Eye (tissue), 1 donor: Measurements from ENCODE around the gene ARGLU1.
A peak's percentile ranks its signal among the peaks of the same experiment; 100 is the strongest.

Source experiments
- DNase-seq: peaks from one replicate; pipeline ENCODE4 v3.0.0-alpha.2; 2015

ARGLU1 gene

DNA sequence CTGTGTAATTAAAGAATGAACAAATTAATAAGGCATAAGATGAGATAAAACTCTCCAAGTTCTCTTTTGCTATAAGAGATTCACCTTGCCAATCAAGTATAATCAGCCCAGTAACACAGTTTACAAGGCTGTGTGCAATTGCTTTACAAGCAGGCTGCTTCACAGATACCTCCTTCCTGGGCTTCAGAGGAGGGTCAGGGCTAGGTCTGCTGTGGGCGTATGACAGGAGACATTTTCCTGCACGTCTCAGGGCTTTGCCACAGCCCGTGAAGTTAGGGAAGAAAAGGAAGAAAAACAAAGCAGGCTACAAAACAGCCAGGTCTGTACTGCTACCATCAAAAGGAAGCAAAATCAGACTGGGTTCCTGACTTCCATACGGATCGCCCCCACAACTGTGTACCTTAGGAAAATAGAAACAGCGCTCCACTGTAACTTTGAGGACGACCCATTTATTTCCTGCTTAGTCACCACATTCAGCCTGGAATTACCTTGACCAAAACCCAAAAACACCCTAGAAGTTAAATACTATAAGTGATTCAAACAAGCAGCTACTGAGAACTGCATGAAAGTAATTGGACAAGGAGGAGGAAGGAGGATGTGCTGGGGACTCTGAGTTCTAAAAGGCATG is 44.9 kb downstream of the ARGLU1 start:
- DNase-seq = no peak

DNA sequence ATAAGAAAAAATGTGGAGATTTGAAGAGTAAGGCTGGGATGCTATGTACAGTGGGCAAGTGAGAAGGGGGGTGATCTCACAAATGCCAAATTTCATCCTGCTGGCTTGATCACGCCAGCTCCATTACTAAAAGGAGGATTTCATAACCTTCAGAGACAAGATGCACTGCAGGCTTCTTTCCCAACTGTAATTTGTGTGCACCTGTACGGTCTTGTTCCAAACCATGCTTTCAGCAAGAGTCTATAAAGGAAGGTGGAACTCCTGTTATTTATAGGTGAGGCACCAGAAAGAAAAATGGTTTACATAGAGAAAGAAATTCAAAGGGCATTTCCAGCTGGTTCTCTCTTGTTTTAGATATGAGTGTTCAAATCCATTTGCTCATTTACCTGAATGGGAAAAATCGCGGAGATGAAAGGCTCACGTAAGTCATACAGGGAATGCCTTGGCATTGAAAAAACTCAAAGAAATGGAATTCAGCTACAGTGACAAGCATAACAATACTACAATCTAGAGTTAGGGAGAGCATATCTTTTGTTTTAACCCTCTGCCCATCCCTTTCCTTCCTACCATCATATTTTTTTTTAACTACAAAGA is 45.7 kb downstream of the ARGLU1 start:
- DNase-seq = no peak

DNA sequence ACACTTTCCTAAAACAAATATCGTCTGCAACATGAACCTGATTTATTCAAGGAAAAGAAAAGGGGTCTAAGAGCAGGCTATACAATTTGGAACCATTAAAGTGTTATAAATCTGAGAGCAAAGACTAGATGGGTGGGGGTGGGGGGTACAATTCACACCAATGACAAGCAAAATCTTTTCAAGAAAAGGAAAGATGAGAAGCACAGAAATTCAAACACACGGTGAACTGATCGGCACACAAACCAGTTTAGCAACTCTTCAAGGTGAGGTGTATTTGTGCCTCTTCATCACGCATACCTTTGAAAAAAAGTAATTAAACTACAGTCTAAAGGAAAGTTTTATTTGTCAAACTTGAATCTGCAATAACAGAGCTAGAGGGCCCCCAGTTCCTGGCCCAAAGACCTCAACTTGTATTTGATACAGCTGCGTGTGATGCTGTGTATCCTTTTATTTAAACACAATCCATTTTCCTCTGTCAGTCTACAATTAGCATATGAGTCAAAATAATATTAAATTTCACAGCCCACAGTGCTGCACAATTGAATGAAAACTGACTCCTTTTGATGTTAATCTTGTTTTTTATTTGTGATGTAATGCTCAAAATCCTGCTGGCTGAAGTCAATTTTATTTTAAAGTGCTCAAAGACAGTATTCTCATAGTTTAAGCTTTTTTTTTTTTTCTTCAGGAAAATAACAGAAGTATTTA is 46.7 kb downstream of the ARGLU1 start:
- no peak for DNase-seq

DNA sequence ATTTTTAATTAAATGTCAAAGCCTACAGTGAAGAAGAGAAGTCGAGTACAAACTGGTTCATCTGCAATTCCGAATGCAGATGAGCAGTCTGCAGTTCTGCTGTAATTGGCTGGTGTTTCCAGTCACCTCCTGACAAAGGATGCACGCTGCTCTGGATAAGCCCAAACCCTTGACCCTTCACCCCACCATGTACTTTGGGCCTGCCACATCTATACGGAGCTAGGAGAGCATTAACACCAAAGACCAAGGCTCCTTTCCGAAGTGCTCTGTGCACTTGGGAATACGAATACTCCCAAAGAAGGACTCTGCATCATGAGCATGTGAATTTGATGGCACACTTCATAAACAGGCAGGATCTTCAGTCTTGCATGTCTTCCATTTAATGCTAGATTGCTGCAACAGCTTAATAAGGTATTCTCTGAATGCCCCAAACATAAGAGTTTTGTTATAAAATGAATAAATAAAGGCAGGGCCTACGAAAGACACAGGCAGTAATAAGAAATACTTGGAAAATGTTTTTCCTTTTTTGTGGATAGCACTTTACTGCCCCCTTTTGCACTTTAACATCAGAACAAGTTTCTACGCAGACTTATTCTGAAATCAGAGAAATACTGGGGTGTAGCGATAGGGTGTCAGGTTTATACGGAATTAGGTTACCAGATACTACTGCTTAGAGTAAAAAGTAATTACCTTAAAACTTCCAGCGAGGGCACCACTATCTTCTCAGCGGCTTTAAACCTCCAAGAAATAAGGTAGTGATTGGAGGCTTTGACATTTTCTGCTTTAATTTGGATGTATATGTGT is 47.5 kb downstream of the ARGLU1 start:
- DNase-seq = peak; percentile 71

DNA sequence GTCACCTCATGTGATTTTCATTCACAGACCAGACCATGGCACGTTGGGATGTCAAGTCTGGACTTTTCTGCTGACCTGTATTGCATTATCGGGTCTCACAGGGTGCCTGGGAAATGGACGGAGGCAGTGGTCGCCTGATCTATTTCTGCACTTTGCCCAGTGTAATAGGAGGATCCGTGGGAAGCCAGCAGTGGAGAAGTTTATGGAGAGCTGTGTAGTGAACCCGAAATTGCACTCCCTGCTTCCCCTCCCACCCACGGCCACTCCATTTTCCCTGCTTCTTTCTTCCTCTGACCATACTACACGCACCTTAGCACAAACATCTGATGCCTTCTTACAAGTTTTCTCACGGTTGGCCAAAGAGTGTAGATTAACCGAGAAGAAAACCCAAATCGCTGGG is 49.4 kb downstream of the ARGLU1 start:
- no peak for DNase-seq

DNA sequence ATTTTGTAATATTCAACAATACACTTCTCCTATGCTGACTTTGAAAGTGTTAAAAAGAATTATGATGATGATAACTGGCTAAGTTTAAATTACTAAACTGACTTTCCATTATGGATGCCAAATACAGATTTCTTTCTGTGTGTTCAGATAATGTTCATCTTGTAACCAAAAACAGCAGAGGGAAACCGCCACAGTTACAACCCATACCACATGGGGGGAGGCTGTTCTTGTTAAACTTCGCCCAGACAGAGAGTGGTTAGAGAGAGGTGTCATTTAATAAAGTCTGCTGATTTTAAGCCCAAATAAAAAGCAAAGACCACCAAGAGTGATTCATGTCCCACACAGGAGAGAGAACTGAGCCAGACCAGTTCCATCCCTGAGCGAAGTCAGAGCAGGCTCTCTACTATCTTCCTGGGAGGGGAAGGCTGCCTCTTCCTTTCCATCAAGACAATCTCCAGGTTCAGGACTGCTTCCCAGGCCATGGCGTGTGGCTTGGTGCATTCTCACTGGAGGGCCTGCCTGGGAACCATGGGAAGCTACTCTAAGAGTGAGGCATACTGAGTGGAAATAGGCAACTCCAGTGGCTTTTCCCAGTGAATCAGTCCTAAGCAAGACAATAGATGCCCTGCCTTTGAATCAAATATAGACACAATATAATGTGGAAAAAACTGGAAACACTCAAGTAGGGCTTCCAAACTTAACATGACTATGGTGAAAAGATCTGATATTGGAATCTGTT is 50.7 kb downstream of the ARGLU1 start:
- DNase-seq = no peak

DNA sequence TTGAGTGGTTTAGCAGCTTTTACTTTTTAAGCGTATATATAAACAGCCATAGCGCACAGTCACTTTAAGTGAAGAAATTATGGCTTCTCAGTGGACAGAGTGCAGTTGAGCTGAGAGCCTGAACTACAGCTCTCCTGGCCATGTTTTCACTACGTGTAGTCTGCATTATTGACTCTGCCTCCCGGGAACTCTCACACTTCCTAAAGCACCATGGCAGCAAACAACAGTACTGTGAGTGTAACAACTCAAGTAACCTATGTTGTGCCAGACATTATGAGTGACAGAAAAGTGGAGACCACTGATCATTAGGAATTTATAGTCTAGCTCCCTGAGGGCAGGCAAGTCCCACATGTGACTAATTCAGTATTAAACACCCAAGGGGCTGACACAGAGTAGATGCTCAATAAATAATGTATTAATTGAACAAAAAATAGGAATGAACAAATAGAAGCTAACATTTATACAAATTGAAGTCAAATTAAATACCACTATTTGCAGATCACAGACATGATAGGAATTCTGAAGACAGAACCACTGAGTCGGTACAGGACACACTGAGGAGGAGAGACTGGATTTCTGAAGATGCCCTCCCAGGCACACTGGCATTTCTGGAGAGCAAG is 52.2 kb downstream of the ARGLU1 start:
- DNase-seq = no peak

DNA sequence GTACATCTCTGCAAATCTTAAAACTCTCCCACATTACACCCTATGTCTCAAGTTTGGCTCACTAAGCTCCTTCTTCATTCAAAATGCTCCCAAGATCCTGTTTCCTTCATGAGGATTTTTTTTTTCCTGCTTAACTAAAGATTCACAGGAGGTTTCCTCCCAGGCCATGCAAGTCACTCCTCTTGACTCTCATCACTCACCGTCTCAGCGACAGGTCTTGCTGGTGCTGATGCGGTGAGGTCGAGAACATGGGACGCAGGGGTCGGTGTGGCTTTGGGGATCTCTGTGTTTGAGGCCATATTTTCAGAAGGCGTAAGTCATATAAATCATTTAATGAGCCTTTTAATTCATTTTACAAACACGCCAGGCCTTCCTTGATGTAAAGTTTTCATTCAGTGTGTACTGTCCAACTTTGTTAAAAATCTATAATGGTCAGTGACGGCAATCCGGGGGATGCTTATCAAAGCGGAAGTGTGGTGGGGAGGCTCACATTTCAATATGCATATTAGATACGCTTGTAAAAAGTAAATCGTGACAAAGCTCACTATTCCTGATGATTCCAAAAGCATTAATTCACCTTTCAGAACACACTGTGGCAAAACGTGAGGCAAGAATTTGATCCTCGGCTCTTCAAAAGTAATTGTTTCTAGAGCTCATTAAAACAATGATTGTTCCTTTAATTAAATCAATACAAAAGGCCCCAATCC is 52.9 kb downstream of the ARGLU1 start:
- no peak for DNase-seq

DNA sequence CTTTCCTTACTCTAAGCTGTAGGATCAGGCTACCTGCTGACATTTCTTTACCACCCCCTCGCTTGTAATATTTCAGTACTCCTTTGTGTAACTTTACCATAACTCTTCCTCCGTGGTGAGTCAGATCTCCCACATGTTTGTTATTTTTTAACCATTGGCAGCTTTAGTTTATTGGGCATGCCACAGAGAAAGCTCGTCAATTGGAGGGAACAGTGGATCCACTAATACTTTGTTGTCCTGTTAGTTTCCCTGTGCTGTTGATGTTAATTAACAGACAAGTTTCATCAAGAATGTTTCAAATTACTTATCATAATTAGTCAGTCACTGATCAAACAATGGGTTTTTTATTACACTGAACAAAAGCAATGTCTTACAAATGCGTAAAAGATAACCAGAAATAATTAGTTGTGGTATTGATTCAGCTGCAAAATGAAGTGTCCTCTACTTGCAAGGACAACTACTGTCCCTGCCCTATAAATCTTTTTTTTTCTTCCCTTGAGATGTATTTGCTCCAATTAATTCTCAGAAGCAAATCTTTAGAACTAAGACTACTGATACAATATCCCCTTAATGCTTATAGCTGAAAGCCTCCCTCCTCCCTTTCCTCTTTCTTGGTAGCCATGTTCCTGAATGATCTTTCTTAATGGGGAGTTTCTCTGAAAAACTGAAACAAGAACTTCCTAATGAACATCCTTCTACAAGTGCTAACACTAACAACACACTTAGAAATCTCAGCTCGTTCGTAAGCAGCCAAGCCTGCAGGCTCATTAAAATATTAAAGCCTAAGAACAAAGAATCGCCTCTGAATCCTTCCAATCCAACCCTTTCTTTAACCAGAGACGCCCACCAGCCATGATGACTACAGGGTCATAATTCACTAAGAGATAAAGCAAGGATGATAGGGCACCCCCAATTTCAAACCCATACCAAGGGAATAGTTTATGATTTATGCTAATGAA is 54.6 kb downstream of the ARGLU1 start:
- DNase-seq = no peak

DNA sequence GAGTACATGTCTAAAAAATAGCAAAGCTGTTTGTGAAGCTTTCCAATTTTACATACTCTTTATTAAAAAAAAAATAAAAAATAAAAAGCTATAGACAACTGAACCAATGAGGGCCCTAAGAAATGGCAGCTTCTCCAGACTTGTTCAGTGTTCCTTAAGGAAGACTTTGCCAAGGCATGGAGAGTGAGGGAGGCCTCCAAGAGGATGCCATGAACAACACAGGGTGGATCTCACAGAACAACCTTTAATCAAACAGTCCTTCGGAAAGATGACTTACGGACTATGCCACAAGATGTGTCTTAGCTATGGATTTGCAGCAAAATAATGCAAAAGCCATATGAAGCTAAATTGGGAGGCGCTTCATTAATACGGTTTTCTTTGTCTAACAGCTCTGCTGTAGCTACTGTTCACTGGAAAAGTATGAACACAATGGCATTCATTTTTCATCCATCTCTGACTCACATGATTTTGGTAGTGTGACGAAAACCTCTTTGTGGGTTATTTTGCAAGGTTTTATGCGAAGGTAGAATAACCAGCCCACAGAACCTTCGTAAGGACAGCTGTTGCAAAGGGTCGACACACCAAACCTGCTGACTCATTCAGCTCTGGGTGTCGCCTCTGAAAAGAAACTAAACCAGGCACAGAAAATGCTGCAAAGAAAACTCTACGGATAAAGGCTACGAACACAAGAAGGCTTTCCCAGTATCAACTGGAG is 60.2 kb downstream of the ARGLU1 start:
- no peak for DNase-seq

DNA sequence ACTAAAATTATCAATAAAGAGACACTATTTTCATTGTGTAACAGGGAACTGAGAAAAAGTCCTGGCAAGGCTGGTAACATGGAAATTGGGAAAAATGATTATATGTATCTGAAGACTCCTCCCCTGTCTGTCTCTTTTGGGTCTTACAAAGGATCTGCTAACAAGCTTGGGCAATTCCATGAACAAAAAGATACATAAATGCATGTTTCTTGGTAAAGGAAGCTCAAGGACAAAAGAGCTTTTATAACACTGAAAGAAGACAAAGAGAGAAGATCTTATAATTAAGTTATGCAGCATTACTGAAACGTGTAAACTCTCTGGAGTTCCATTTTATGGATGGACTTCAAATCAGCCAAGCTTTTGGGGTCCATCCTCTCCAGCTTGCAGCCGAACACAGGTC is 61.7 kb downstream of the ARGLU1 start:
- no peak for DNase-seq

DNA sequence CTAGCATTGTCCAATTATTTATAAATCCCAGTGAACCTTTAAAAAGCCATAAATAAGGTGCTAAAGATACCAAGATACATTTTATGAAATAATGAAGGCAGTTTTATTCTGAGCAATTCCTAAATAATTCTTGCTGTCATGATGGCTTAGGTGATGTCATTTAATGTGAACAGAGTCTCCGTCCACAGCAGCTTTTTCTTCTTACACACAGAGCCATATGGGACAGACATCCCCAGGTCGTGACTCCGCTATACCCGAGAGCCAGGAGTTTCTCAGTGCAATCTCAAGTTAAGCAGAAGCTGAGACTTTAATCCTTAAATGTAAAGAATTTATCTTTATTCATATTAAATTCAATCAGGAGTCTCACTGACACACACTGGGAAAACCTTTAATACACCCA is 62.2 kb downstream of the ARGLU1 start:
- DNase-seq = no peak

DNA sequence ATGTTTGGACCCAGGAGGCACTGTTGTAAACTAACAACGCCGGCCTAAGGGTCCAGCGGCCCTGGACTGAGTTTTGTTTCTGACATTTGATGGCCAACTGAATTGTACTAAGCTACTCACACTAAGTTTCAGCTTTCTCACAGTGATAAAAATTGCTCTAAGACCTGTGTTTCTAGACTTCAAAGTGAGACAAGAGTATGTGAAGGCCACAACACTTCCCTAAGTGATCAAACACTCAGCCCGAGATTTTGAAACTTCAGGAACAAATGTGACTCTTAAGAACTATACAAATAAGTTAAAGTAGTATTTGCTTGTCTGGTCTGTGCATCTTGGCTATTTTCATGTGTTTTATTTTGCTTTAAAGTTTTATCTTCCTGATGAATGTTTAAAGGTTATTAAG is 62.6 kb downstream of the ARGLU1 start:
- DNase-seq = no peak

DNA sequence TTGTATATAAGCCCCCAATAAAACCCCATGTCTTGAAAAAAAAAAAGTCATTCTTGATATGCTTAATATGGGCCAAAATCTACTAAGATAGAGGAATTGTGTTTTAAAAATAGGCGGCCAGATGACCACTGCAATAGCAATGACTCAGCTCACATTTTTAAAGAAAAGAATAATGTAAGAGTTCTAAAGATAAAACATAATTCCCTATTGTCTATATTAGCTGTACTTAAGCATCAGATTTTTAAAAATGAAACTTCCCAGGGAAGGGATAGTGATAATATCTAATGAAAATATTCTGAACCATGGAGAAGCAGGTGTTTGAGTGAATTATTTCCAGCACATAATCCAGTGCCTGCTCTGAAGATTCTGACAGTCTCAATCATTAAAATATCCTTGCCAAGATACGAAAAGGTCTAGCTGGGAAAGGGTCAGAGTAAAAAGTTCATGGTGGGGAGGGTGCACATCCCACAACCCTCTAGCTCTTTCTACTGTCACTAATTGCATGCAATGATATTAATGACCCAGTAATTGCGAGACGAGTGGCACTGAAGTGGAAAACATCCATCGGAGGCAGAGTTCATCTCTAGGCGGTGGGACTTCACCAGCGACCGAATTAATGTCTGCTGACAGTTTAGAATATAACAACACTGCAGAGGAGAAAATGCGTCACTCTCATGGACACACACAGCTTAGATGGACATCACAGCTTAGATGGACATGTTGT is 64.0 kb downstream of the ARGLU1 start:
- peak; percentile 93 for DNase-seq

DNA sequence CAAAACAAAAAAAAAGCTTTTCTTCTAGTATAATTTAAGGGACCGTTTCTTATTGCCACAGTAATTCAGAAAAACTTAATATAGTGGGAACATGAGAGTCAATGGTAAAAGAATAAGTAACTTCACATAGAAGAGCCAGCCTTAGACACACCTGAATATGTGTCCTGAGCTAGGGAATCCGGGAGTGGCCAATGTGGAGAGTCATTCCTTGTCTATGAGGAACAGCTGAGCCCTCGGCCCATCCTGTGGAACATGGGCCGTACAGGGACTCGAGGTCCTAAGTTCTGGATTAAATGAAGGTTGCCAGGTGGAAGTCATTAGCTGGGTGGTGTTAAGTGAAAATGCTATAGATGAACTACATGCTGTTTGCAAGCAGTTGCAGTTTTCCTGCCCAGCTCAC is 64.7 kb downstream of the ARGLU1 start:
- no peak for DNase-seq

DNA sequence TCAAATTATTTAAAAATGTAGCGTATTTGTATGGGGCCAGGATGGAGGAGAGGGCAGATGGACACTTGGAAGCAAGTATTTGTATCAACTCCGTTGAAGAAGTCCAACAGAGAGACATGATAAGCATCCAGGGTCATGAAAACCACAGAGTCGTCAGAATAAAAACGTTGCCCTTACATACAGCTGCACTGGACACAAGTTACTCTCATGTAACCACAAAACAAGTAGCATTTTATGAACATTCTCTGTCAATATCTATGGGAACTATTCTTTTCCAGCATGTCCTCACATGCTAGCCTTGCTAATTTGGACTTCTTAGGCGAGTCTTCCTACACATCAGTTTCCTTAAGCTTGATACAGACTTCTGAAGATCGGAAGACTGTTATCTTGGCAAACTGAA is 67.5 kb downstream of the ARGLU1 start:
- no peak for DNase-seq

DNA sequence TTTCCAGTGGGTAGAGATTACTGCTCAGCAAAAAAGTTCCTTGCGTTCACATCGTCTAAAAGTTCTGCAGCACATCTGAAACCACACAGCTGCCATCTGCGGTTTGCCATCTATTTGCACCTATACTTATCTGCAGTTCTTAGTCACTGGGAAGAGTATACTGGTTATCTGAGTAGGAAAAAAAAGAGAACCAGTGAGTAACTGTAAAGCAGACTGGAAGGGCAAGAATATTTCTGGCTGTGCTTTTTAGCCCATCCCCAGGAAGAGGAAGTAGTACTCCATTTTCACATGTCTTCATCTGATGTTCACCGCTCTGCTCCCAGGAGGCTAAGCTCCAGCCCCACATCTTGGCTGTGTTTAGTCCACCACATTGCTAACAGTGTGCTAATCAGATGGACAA is 68.0 kb downstream of the ARGLU1 start:
- no peak for DNase-seq

DNA sequence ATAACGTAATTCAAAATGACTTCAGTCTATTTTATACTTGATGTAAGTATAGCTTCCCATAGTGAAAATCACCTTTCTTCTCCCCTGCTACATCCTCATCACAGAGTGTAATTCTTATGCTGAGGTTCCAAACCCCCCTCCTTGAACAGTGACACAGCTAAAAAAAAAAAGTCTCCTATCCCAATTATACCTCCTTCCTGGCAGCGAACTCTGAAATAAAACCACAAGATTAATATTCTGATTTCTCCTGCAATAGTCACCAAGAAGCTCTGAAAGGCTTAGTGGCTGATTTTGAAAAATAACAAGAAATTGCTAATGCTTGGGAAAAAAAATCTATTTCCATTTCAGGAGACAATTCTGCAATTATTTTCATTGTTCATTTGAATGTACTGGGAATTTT is 68.8 kb downstream of the ARGLU1 start:
- DNase-seq = no peak

DNA sequence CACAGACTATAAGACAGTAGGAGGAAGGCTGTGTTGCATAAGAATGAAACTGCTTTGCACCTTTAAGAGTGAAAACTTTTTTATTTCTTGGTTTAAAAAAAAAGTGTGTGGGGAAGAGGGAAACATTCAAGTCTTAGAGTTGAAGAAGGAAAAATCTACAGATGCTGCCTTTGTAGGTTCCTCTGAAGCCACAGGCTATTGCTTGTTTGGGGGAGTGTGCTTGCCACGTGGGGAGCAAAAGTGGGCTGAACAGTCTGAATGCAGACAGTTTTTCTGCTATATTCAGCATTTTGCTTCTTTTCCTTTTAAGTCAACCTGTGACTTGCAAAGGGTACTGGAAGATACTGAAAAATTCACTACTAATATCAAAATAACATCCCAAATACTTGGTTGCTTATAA is 69.4 kb downstream of the ARGLU1 start:
- DNase-seq = no peak
